ENCODE results near the gene MTAP. TPM values are rescaled to one million over a fixed set of nuclear protein-coding genes. Genes with fewer than 3 reads are reported as not detected.

MTAP gene
- total RNA-seq, result 12.9 and 23.8 TPM in 2 replicates

GRCh38 chr9:21802418-21803000 lies at the start of gene MTAP:
Gene MTAP (plus strand): TSS chr9:21802636. CDS start chr9:21802749, 113 bp downstream.

Other genes with a start within 250 kb of the MTAP start
- gene CDKN2A, start 191.8 kb downstream of the MTAP start, total RNA-seq, result 2.5 and 3.6 TPM in 2 replicates
- 1.1 and 2.2 TPM in 2 replicates for gene CDKN2B-AS1, start 192.2 kb downstream of the MTAP start, total RNA-seq
- gene CDKN2B, start 206.7 kb downstream of the MTAP start, total RNA-seq, result 5.7 and 10.3 TPM in 2 replicates

Measured in dermis lymphatic vessel endothelial cell (primary cell).